Mesenchymal stem cell (in vitro differentiated cells and primary cell): Measurements from ENCODE around the gene GHRHR.

ENCODE experiments used
- DNase-seq: peaks from one replicate; pipeline ENCODE4 v3.0.0-alpha.2; 2013
- H2AFZ ChIP-seq: one replicate; pipeline ENCODE4 v1.6.1; 2013; ENCODE audit warnings: low read depth, mild to moderate bottlenecking, control low read depth, inconsistent platforms, low read length, moderate library complexity
- H2AK5ac ChIP-seq: 2 replicates; pipeline ENCODE4 v1.6.1; 2013; ENCODE audit warnings: low read length, moderate library complexity, mild to moderate bottlenecking, inconsistent platforms; ENCODE audit not compliant: severe bottlenecking
- H2BK120ac ChIP-seq: one replicate; pipeline ENCODE4 v1.6.1; 2013; ENCODE audit warnings: low read depth, mild to moderate bottlenecking, inconsistent platforms, low read length, moderate library complexity
- H2BK12ac ChIP-seq, 2 experiments: one replicate each; pipeline ENCODE4 v1.6.1; 2013; ENCODE audit warnings: inconsistent platforms in 2 of 2, low read length in 2 of 2, mild to moderate bottlenecking in 2 of 2, moderate library complexity in 2 of 2, control low read depth in 1 of 2
- H2BK15ac ChIP-seq: one replicate; pipeline ENCODE4 v1.6.1; 2013; ENCODE audit warnings: mild to moderate bottlenecking, low read depth, inconsistent platforms; ENCODE audit not compliant: poor library complexity, severe bottlenecking
- H2BK5ac ChIP-seq: 2 replicates; pipeline ENCODE4 v1.6.1; 2013; ENCODE audit warnings: low read depth, mild to moderate bottlenecking, low read length, control low read depth, inconsistent platforms; ENCODE audit not compliant: poor library complexity, severe bottlenecking
- H3K14ac ChIP-seq, 2 experiments: one replicate each; pipeline ENCODE4 v1.6.1; 2013; ENCODE audit warnings: inconsistent platforms in 2 of 2, low read length in 2 of 2, control low read depth in 1 of 2, mild to moderate bottlenecking in 1 of 2, moderate library complexity in 1 of 2
- H3K18ac ChIP-seq, 2 experiments: one replicate each; pipeline ENCODE4 v1.6.1; 2013; ENCODE audit warnings: inconsistent platforms in 2 of 2, low read length in 2 of 2, control low read depth in 1 of 2, low read depth in 1 of 2, mild to moderate bottlenecking in 1 of 2
- H3K23ac ChIP-seq, 2 experiments: one replicate each; pipeline ENCODE4 v1.6.1; 2013; ENCODE audit warnings: inconsistent platforms in 2 of 2, low read length in 2 of 2, mild to moderate bottlenecking in 2 of 2, moderate library complexity in 2 of 2, control low read depth in 1 of 2
- H3K27ac ChIP-seq: 2 replicates; pipeline ENCODE4 v1.5.1; 2013; ENCODE audit warnings: mild to moderate bottlenecking, moderate library complexity, low read length, control low read depth, inconsistent platforms; ENCODE audit not compliant: poor library complexity, severe bottlenecking
- H3K27me3 ChIP-seq, 2 experiments: 2 replicates each; pipeline versions ENCODE4 v1.6.1 to v1.7.0; 2013; ENCODE audit warnings: low read length in 2 of 2, mild to moderate bottlenecking in 2 of 2, moderate library complexity in 2 of 2, control low read depth in 1 of 2, inconsistent platforms in 1 of 2; ENCODE audit not compliant: control insufficient read depth in 1 of 2, insufficient read depth in 1 of 2
- H3K36me3 ChIP-seq, 2 experiments: 2 replicates each; pipeline versions ENCODE4 v1.6.1 to v1.7.0; 2013; ENCODE audit warnings: low read length in 2 of 2, control low read depth in 1 of 2, inconsistent platforms in 1 of 2, low read depth in 1 of 2, mild to moderate bottlenecking in 1 of 2; ENCODE audit not compliant: insufficient read depth in 2 of 2, control insufficient read depth in 1 of 2
- H3K4ac ChIP-seq, 2 experiments: one replicate each; pipeline ENCODE4 v1.6.1; 2013; ENCODE audit warnings: inconsistent platforms in 2 of 2, low read length in 2 of 2, mild to moderate bottlenecking in 2 of 2, moderate library complexity in 2 of 2, control low read depth in 1 of 2, low read depth in 1 of 2
- H3K4me1 ChIP-seq: 2 replicates; pipeline ENCODE4 v1.6.1; 2013; ENCODE audit warnings: low read depth, low read length, control low read depth; ENCODE audit not compliant: control insufficient read depth, insufficient read depth
- H3K4me2 ChIP-seq: 2 replicates; pipeline ENCODE4 v1.6.1; 2013; ENCODE audit warnings: low read length, mild to moderate bottlenecking, inconsistent platforms; ENCODE audit not compliant: poor library complexity, severe bottlenecking
- H3K4me3 ChIP-seq, 2 experiments: 2 replicates each; pipeline versions ENCODE4 v1.5.1 to v1.7.0; 2013; ENCODE audit warnings: low read length in 2 of 2, mild to moderate bottlenecking in 2 of 2, control low read depth in 1 of 2, low read depth in 1 of 2; ENCODE audit not compliant: insufficient read depth in 1 of 2
- H3K79me1 ChIP-seq: replicated peaks from 2 replicates; pipeline ENCODE4 v1.6.1; 2013; ENCODE audit warnings: mild to moderate bottlenecking, control low read depth, low read length, inconsistent platforms; ENCODE audit not compliant: poor library complexity, severe bottlenecking
- H3K9ac ChIP-seq: 2 replicates; pipeline ENCODE4 v1.7.0; 2013; ENCODE audit warnings: mild to moderate bottlenecking, low read length, moderate library complexity
- H3K9me3 ChIP-seq: 2 replicates; pipeline ENCODE4 v1.7.0; 2013; ENCODE audit warnings: mild to moderate bottlenecking, low read length; ENCODE audit not compliant: control insufficient read depth
- H4K8ac ChIP-seq: one replicate; pipeline ENCODE4 v1.6.1; 2013; ENCODE audit warnings: inconsistent platforms, mild to moderate bottlenecking, low read length, moderate library complexity
- H4K91ac ChIP-seq: one replicate; pipeline ENCODE4 v1.6.1; 2013; ENCODE audit warnings: mild to moderate bottlenecking, low read length, inconsistent platforms
- WGBS: methylation state at CpG from one replicate; pipeline ENCODE4 v1.1.7; 2013; ENCODE audit warnings: mixed read lengths; 5-methylcytosine and 5-hydroxymethylcytosine counted together

Gene GHRHR

DNA sequence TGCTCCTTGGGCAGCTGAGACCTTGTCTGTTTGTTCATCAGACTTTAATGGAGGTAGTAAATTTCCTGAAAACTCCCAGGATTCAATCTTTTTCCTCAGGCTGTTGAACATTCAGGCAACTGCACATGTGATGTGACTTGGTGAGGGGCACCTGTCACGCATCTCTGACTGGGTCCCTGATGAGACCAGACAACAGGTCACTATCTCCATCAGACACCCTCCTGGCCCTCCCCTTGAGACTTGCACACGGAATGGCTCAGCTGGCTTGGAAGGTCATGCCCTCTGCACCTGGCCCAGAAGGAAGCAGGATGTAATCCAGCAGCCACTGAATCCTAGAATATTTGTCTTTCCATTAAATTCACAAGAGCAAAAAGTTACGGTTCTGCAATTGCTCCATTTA lies 36.2 kb upstream of the GHRHR start:
- Histone ChIP-seq H2BK15ac (no peak overlapping the region), H3K23ac (no peak overlapping the region)

DNA sequence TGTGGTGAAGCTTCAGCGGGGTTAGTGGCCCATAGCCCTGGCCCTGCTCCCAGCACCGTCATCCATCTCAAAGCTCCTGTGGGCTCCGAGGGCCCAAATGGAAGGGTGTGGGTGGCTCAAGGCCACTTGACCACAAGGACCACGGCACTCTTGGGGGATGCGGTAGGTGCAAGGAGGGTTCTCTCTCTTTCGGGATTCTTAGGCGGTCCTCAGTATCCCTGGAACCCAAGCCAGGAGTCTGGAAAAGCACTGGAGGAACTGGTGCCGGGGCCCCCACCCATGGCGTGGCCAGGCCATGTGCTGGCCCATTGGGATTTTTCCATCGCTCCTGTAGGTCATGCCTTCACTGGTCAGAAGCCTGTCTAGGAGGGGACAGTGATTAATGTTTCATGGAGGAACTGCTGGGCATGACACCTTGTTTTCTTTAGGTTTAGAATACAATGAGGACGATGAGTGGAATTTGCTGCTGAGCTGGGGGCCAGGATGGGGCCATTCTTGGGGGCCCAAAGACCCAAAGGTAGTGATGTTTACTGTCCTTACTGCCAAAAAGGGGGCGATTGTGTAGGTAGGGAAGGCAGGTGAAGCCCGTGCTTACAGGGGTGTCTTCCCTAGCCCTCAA lies 35.4 kb upstream of the GHRHR start:
- Histone ChIP-seq H3K4me3 (no peak overlapping the region), H3K4me2 (no peak overlapping the region), H2AK5ac (peak overlapping the region; percentile 73), H3K9me3 (peaks cover 10% of the 10 kb centered on the region), H2BK120ac (no peak overlapping the region), H3K36me3 (peaks cover 13 to 25% of the 10 kb centered on the region in 2 experiments), H3K23ac (no peak overlapping the region), H3K79me1 (no peaks in the 10 kb centered on the region), H3K4me1 (peaks cover 43% of the 10 kb centered on the region), H4K8ac (no peak overlapping the region), H3K27me3 (no peaks in the 10 kb centered on the region), H2BK12ac (no peak overlapping the region), H3K18ac (no peak overlapping the region), H2BK15ac (peak overlapping the region; percentile 7), H3K4ac (no peak overlapping the region), H3K27ac (no peak overlapping the region), H3K9ac (no peak overlapping the region), H2AFZ (no peak overlapping the region), H3K14ac (no peak overlapping the region), H4K91ac (no peak overlapping the region), H2BK5ac (peak overlapping the region; percentile 22)
- 93% methylated on average over 13 of the region's 13 CpGs for WGBS
- DNase-seq: no peak

More for the DNA sequence above, 36.2 kb upstream of the GHRHR start:
- DNase-seq: no peak
- no peak overlapping the region for H3K14ac ChIP-seq
- peaks cover 10% of the 10 kb centered on the region for H3K9me3 ChIP-seq
- H2AFZ ChIP-seq: no peak overlapping the region
- no peak overlapping the region for H3K4ac ChIP-seq
- H2BK120ac ChIP-seq: no peak overlapping the region
- H3K18ac ChIP-seq: no peak overlapping the region
- no peak overlapping the region for H3K4me2 ChIP-seq
- H2BK12ac ChIP-seq: no peak overlapping the region
- 74% methylated on average over 3 of the region's 3 CpGs for WGBS
- no peak overlapping the region for H2BK5ac ChIP-seq
- no peak overlapping the region for H4K8ac ChIP-seq
- no peaks in the 10 kb centered on the region for H3K79me1 ChIP-seq
- H3K4me1 ChIP-seq: peaks cover 35% of the 10 kb centered on the region
- H3K36me3 ChIP-seq: peaks cover 13 to 33% of the 10 kb centered on the region in 2 experiments
- H4K91ac ChIP-seq: no peak overlapping the region
- H3K27me3 ChIP-seq: no peaks in the 10 kb centered on the region
- no peak overlapping the region for H3K4me3 ChIP-seq
- H2AK5ac ChIP-seq: peak overlapping the region; percentile 33
- no peak overlapping the region for H3K9ac ChIP-seq
- H3K27ac ChIP-seq: no peak overlapping the region

DNA sequence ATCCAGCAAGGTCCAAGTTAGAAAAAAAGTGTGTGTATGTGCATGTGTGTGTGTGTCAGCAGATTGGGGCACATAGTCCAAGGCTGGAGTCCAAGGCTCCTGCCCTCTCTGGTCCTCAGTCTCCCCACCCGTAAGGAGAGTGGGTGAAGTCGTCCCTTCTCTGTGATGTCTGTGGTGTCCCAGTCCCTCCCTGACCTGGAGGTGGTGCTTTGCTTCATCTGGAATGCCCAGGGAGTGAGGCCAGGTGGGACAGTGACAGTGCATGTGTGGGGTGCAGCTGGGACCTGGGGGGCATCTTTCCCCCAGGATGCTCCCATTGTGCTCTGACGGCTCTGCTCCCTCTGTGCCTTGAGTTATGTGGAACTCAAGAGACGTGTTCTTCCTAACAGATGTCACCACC lies 34.1 kb upstream of the GHRHR start:
- Histone ChIP-seq H3K4me2 (no peak overlapping the region), H3K27me3 (no peaks in the 10 kb centered on the region), H3K79me1 (no peaks in the 10 kb centered on the region), H3K14ac (no peak overlapping the region), H3K4ac (no peak overlapping the region), H3K27ac (peak overlapping the region; percentile 6), H2AFZ (no peak overlapping the region), H2AK5ac (peak overlapping the region; percentile 74), H2BK5ac (no peak overlapping the region), H3K4me1 (peaks cover 51% of the 10 kb centered on the region), H3K9ac (no peak overlapping the region), H3K9me3 (peaks cover 10% of the 10 kb centered on the region), H2BK120ac (no peak overlapping the region), H4K91ac (no peak overlapping the region), H3K23ac (no peak overlapping the region), H3K4me3 (no peak overlapping the region), H2BK12ac (no peak overlapping the region), H4K8ac (no peak overlapping the region), H3K18ac (no peak overlapping the region), H2BK15ac (no peak overlapping the region), H3K36me3 (peaks cover 5 to 16% of the 10 kb centered on the region in 2 experiments)
- WGBS: 95% methylated on average over 3 of the region's 4 CpGs
- DNase-seq: no peak

DNA sequence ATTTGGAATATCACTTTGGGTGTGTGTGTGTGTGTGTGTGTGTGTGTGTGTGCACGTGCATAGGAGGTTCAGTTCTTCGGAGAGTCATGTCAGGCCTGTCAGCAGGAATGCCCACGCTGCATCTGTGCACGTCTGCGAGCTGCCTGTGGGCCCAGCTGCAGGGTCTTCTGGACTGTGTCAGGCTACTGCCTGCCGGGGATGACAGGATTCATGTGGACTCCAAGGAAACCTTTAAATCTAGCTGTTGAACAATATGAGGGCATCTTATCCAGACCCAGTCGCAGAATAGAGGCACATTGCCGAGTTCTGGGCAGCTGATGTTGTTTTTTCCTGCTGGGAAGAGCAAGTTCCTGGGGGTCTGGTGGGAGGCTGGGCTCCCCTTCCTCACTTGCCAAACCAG lies 33.1 kb upstream of the GHRHR start:
- Histone ChIP-seq H3K4me1 (peaks cover 49% of the 10 kb centered on the region), H3K23ac (no peak overlapping the region), H2AFZ (no peak overlapping the region), H4K91ac (no peak overlapping the region), H2BK5ac (peak overlapping the region; percentile 80), H3K4me3 (no peak overlapping the region), H2AK5ac (peak overlapping the region; percentile 94), H2BK12ac (no peak overlapping the region), H3K4me2 (no peak overlapping the region), H4K8ac (no peak overlapping the region), H3K9me3 (peaks cover 10% of the 10 kb centered on the region), H3K79me1 (no peaks in the 10 kb centered on the region), H3K18ac (no peak overlapping the region), H3K14ac (no peak overlapping the region), H2BK120ac (no peak overlapping the region), H3K36me3 (peaks cover 0 to 14% of the 10 kb centered on the region in 2 experiments), H3K9ac (no peak overlapping the region), H3K27me3 (no peaks in the 10 kb centered on the region), H2BK15ac (no peak overlapping the region), H3K27ac (peak overlapping the region; percentile 100), H3K4ac (no peak overlapping the region)
- no peak for DNase-seq
- 19% methylated on average over 8 of the region's 8 CpGs for WGBS
